HG03558 (cell line): ENCODE measurements around the gene MACROD2.

Experiments used
- ATAC-seq: cut with Tn5 transposase; IDR thresholded peaks from one replicate; pipeline ENCODE4 v1.9.1; 2021; ENCODE audit warnings: moderate number of reproducible peaks; ENCODE audit not compliant: unreplicated experiment; ENCODE audit errors: extremely low read depth

The MACROD2 gene

GRCh38 chr20:15310361-15310760 is 1315.0 kb downstream of the MACROD2 start:
- ATAC-seq: no peak

- no peak for ATAC-seq
These were observed 1321.2 kb downstream of the MACROD2 start for GRCh38 chr20:15316556-15316955.

GRCh38 chr20:15317546-15318232 is 1322.4 kb downstream of the MACROD2 start:
- ATAC-seq: peak; percentile 67

- no peak for ATAC-seq
These were observed 1323.4 kb downstream of the MACROD2 start for GRCh38 chr20:15318682-15319081.

GRCh38 chr20:15319439-15319838 is 1324.1 kb downstream of the MACROD2 start:
- no peak for ATAC-seq

- ATAC-seq: no peak
These were observed 1325.6 kb downstream of the MACROD2 start for GRCh38 chr20:15320941-15321340.

GRCh38 chr20:15327123-15327522 is 1331.8 kb downstream of the MACROD2 start:
- no peak for ATAC-seq

- no peak for ATAC-seq
These were observed 1332.8 kb downstream of the MACROD2 start for GRCh38 chr20:15328084-15328483.

- ATAC-seq: peak; percentile 55
These were observed 1337.4 kb downstream of the MACROD2 start for GRCh38 chr20:15332711-15333160.

GRCh38 chr20:15333170-15333569 is 1337.9 kb downstream of the MACROD2 start:
- peak; percentile 10 for ATAC-seq

- no peak for ATAC-seq
These were observed 1340.7 kb downstream of the MACROD2 start for GRCh38 chr20:15336011-15336410.

- ATAC-seq: no peak
These were observed 1341.2 kb downstream of the MACROD2 start for GRCh38 chr20:15336536-15336935.

GRCh38 chr20:15339264-15339663 is 1343.9 kb downstream of the MACROD2 start:
- ATAC-seq: no peak

- no peak for ATAC-seq
These were observed 1347.7 kb downstream of the MACROD2 start for GRCh38 chr20:15342991-15343523.

GRCh38 chr20:15345287-15345686 is 1350.0 kb downstream of the MACROD2 start:
- ATAC-seq: no peak

GRCh38 chr20:15346657-15347280 is 1351.5 kb downstream of the MACROD2 start:
- ATAC-seq: no peak

GRCh38 chr20:15359056-15359455 is 1363.7 kb downstream of the MACROD2 start:
- ATAC-seq: no peak

- no peak for ATAC-seq
These were observed 1367.5 kb downstream of the MACROD2 start for GRCh38 chr20:15362849-15363248.

- no peak for ATAC-seq
These were observed 1369.5 kb downstream of the MACROD2 start for GRCh38 chr20:15364781-15365180.

- ATAC-seq: no peak
These were observed 1375.1 kb downstream of the MACROD2 start for GRCh38 chr20:15370370-15370769.

- ATAC-seq: no peak
These were observed 1379.4 kb downstream of the MACROD2 start for GRCh38 chr20:15374682-15375081.

- ATAC-seq: no peak
These were observed 1380.5 kb downstream of the MACROD2 start for GRCh38 chr20:15375836-15376235.
